GM18502 (cell line): ENCODE results near the gene TEDC1.

Source experiments
- ATAC-seq: cut with Tn5 transposase; IDR thresholded peaks from one replicate; pipeline ENCODE4 v1.9.1; 2021; ENCODE audit warnings: mild to moderate bottlenecking; ENCODE audit not compliant: unreplicated experiment, poor library complexity

The TEDC1 gene, protein sequence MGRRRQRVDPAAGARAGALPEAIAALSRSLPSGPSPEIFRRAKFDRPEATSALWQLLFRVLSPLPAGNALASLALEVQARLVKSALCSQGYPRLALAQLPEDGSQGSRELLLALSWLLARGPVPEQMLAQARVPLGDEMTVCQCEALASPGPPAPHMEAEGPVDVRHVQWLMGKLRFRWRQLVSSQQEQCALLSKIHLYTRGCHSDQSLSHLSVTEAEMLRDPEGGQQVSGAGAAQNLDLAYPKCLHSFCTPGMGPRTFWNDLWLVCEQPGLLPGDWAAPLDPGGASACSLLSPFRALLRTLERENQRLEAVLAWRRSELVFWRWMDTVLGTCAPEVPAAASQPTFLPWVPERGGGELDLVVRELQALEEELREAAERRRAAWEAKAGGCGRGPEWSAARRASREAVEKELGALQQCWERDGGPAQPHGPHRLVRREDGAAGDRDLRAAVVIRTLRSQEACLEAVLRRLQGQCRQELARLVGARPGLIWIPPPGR

DNA sequence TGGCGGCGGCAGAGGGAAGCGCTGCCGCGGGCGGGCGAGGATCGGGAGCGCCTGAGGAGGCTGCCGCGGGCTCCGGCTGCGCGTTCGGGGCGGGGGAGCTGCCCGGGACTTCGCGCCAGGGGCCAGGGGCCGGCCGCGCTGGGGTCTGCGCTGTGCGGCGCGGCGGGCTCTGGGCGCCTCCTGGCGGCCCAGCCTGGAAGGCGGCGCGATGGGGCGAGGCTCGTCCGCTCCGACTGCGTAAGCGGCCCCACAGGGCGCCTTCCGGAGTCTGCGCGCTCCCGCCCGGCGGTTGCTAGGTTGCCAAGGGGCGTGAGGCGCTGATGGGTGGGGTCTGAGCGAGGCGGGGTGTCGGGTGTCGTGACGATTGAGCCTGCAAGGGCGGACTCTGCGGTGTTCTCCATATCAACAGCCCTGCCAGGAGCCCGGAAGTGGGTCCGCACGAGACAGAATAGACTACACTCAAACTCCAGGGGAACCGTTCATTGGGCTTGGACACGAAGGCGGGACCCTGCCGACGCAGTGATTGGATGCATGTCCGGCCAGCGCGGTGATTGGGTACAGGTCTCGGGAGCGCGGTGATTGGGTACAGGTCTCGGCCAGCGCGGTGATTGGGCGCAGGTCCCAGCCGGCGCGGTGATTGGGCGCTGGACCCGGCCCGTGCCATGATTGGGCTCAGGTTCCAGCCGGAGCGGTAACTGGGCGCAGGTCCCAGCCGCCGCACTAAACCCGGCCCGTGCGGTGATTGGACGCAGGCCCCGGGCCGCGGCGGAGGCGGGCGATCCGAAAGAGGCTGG is at the start of gene TEDC1:
Gene TEDC1, plus strand, starts transcription at position 675 of the 794 bp plus-strand sequence. CDS start 130 bp downstream, outside the sequence.
- ATAC-seq = peak; percentile 74

DNA sequence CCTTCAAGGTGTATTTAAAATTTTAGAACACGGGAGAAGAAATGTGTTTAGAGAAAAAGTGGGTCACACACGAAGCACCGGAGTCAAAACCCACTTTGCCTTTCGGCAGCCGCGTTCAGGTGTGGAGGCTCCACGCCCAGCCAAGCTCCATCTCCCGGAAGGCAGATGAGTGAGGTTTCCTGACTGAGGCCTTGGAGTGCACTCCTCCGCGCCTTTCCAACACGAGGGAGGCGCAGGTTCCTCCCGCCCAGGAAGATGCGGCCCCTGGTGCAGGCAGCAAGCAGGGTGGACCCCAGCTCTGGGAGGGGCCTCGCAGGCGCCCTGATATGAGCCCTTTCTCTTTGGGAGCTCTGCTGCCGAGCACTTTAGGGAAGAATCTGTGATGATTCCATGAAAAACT is 48.9 kb upstream of the TEDC1 start:
- ATAC-seq = no peak

DNA sequence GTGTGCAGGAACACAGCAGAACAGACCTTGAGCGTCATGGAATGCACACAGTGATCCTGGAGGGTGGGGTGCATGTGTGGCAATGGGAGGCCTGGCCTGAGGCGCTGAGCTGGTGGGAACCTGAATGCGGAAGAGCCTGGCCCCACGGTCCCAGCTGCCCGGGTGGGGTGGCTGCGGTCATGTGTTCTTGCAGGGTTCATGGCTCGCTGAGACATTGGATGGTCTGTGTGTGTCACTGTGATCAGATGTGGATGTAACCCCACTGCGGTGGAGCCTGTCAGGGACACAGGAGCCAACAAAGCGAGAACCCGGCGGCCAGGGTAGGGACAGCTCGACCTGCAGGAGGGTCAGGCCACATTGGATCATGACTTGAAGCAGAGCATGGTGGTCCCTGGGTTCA is 48.2 kb upstream of the TEDC1 start:
- no peak for ATAC-seq

DNA sequence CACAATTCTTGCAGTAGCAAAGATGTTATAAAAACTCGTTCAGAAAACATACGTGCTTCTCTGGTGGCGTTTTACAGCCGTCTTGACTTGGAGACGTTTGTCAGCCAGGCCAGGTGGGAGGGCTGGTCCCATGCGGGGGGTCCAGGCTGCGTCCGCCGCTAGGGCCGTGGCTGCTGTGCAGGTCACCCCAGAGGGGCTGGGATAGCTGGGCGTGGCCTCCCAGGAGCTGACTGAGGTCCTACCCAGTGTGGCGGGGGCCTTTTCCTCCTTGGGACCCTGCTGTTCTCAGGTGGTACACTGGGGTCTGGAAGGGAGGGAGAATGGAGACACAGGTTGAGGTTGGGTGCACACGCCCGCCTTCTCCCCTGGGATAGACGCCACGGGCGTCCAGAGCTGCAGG is 46.2 kb upstream of the TEDC1 start:
- ATAC-seq = no peak

DNA sequence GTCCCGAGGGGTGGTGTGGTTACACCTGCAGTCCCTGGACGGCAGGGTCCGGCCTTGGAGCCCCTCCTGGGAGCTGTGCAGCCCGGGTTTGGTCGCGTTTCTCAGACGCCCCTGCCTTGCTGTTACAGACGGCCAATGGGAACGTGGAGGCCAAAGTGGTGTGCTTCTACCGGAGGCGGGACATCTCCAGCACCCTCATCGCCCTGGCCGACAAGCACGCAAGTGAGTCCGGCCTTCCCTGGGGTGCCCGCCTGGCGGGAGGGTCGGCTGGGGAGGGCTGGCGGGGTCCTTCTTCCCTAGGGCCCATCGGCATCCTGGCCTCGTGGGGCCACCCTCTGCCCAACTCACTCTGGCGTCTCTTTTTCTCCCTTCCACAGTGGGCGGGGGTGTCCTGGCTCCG is 45.8 kb upstream of the TEDC1 start:
- ATAC-seq = no peak

DNA sequence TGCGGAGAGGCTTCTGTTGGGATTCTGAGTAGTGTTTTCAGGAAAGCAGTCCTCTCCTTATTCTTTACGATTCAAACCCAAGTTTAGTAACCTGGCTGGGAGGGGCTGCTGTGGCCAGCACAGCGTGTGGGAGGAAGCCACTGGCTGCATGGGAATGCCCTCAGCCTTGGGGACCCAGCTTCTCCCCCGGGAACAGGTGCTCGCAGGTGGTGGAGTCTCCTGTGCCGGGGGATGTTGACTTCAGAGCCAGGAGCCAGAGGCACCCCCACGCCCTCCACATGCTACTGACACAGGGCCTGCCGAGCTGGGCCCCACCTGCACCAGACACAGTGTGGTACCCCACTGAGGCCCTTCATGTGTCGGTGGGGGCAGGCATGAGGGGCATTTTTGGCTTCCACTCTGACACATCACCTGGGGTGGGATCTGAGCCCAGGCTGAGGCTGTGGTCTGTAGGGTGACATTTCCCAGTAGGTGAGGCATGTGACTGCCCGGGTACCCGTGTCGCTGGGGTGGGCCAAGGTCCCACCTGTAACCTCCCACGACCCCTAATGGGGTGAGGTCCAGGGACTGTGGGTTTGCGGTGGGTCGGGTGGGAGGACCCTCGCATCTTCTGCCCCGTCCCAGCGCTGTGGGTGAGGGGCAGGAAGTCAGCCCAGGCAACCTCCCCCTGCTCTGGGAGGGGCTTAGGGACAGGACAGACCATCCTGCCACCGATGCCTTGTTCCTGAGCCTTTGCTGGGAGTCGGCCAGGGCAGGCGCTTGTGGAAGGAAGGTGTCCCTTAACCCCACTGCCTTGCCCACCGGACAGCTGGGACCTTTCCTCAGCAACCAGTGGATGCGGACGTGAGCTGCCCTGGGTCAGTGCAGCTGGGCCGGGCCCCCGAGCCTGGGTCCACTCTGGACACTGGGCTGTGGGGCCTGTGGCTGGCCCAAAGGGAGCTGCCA is 44.9 kb upstream of the TEDC1 start:
- no peak for ATAC-seq

DNA sequence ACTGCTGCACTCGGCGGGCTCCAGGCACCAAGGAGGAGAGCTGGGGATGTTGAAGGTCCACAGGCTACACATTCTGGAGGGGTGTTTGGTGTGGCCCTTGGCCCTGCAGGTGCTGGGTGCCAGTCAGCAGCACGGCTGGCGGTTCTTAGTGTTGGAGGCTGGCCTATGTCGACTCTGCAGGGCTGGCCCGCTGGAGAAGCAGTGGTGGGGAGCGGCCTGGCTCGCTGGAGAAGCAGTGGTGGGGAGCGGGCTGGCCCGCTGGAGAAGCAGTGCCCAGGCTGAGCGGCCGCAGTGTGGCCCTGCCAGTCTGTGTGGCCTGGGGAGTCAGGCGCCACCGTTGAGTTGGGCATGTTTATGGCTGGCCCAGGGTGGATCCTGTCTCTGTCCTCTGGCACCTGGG is 44.1 kb upstream of the TEDC1 start:
- ATAC-seq = no peak

DNA sequence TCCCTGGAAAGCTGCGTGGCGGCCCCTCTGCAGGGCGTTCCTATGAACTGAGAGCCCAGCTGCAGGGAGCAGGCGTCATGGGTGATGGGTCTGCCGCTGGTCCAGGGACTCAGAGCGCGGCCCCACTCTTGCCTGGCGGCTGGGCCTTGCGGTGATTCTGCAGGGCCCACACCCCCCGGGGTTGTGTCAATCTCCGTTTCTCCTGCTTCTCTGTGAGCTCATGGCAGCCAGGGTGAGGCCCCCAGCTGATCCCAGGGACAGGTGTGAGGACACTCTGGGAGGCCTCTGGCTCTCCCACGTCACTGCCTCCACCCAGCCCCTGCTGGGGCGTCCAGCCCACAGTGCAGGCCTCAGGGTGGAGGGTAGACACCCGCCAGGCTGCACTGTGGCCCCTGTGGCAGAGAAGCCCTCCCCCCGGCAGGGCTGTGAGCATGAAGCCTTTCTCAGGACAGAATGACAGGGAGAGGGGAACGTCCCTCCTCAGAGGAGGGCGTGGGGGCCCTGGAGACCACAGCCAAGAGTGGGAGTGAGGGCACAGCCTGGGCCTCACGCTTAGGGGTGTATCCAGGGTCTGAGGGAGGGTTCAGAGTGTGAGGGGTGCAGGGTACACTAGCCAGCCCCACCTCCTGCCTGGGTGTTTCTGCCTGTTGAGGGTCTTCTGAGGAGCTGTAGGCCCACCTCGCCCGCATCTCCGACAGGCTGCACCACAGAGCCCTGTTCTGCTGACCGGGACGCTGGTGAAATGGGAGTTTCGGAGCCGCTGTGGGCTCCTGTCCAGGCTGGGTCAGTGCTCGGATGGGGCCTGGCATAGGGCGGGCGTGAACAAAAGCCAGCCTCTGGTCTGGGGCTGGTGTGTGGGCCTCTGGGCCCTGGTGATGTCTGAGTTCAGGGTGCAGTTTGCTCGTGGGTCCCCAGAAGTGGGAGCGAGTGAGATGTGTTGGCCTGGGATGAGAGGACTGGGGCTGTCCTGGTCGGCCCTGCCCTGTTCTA is 43.1 kb upstream of the TEDC1 start:
- ATAC-seq = no peak

DNA sequence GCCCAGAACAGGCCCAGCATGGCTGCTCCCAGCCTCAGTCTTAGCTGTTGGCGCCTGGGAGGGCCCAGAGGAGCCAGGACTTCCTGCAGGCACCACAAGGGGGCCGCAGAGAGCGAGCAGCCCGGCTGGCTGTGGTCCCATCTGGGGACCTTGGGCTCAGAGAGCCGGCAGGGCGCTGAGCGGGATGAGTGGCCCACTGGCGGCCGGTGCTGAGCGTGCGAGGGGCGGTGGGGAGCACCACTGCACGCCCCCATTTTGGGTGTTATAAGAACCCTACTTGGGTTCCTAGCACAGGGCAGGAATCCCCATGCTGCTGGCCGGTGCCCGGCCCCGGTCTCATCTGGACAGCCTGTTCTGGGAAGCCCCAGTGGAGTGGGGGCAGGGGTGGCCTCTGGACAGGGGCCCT is 42.3 kb upstream of the TEDC1 start:
- no peak for ATAC-seq

DNA sequence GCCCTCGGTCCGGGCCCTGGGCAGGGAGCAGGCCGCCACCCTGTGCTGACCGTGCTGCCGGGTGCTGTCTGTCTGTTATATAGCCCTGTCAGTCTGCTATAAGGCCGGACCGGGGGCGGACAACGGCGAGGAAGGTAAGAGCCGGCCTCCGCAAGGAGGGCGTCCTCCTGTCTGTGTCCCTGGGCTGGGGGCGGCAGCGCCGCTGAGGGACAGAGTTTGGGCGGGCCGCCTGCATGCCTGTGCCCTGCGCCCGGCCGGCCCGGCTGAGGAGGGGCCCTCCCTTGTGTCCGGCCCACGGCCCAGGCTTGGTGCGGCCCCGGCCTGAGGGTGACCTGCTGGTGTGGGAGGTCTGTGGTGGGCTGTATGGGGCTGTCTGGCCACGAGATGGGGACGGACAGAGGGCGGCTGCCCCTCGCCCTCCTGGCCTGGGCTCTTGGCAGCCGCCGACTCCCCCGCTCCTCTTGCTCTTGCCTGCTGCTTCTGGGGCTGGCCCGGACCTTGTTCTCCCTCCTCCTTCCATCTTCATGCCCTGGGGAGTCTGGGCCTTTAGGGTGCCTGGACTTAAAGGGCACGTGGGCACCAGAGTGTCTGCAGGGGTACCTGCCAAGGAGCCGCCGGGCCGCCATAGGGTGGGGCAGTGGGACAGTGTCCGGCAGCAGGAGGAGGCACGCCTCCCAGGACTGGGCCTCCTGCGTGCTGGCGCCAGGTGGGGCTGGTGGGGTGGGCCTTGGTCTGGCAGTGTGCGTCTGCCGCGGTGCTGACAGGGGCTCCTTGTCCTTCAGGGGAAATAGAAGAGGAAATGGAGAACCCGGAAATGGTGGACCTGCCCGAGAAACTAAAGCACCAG is 41.5 kb upstream of the TEDC1 start:
- ATAC-seq = no peak

DNA sequence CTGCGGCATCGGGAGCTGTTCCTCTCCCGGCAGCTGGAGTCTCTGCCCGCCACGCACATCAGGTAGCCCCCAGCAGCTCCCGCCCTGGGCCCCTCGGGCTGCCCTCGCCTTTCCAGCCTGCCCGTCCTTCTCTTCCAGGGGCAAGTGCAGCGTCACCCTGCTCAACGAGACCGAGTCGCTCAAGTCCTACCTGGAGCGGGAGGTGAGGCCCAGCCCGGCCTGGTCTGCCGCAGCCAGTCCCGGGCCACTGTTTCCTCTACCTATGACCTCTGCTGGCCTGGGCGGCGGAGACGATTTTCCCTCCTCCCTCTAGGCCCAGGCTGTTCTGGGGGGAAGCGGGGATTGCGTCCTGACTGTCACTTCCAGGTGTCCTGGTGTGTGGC is 40.9 kb upstream of the TEDC1 start:
- no peak for ATAC-seq

DNA sequence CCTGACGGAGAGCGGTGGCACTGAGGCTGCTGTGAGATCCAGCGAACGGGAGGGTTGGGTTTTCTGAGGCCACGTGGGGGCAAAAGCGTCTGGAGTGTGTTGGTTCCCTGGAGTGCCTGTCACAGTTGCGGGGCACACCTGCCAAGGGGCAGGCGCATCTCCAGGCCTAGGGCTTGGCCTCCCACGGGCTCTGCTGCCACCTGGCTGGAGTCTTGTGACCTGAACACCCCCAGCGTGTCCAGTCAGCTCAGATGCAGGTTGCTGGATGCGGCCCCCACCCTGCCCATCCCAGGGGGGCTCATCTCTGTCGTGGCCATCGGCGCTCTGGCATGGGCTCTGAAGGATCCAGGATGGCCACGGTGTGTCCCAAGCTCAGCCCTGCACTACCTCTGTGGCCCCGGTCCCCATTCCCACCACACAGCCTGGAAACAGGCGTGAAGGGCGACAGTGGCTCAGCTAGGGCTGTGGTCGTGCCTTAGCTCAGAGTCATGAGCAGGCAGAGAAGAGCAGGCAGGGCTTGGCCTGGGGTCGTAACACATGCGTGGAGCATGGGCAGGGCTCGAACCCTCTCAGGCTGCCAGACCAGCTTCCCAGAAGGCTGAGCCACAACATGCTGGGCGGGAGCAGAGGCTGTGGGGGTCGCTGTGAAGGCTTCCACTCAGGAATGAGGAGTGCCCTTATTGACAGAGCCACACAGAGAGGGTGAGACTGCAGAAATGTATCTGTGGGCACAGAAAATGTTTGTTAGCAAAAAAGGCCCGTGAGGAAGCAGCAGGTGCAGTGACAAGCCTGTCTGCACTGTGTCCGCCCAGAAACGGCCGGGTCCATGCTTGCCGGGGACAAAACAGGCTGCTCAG is 40.0 kb upstream of the TEDC1 start:
- ATAC-seq = no peak

DNA sequence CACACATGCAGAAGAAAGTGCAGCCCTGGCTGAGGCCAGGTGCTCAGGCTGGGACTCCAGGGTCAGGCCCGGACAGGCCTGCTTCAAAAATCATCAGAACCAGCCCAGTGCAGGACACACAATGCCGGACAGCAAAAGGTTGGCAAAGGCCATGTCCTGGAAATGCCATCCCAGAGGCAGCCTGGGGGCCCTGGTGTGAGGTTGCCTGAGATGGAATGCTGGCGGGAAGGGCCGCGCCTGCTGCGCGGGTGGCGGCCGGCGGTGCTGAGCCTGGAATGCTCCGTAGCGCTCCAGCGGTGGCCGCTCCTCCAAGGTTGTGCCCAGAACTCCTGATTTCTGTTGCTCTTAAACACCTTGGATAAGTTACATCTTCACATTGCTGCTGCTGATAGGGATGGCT is 38.1 kb upstream of the TEDC1 start:
- no peak for ATAC-seq

DNA sequence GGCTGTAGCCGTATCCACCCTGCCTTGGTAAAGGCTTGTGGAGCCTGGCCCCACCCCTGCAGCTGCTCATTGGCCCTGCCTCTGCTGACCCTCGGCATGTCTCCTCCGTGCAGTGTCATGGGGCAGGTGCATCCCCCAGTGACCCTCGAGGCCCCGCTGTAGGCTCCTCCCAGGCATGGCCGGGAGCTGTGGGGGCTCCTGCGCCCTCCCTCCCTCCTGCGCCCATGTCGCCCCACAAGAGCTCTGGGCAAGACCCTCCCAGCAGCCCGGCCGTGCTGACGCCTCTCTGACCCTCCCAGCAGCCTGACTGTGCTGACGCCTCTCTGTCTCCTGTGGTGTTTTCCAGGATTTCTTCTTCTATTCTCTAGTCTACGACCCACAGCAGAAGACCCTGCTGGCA is 37.2 kb upstream of the TEDC1 start:
- no peak for ATAC-seq

DNA sequence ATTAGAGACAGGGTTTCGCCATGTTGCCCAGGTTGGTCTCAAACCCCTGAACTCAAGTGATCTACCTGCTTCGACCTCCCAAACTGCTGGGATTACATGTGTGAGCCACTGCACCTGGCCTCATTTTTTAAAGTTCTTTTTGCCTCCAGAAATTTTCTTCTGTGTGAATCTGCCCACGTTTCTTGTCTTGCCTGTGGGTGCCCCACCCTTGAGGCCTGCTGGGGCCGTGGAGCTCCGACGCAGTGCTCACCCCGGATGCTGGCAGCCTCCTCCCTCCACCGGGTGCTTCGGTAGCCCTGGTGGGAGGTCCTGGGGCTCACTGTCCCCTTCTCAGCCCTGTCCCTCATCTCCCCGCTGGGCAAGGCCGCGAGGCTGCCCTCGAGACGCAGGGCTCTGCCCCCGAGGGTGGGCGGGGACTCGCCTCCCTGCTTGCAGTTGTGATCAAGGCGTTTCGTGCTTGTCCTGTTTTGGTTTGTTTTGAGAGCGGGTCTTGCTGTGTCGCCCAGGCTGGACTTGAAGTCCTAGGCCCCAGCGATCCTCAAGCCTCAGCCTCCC is 35.9 kb upstream of the TEDC1 start:
- no peak for ATAC-seq

DNA sequence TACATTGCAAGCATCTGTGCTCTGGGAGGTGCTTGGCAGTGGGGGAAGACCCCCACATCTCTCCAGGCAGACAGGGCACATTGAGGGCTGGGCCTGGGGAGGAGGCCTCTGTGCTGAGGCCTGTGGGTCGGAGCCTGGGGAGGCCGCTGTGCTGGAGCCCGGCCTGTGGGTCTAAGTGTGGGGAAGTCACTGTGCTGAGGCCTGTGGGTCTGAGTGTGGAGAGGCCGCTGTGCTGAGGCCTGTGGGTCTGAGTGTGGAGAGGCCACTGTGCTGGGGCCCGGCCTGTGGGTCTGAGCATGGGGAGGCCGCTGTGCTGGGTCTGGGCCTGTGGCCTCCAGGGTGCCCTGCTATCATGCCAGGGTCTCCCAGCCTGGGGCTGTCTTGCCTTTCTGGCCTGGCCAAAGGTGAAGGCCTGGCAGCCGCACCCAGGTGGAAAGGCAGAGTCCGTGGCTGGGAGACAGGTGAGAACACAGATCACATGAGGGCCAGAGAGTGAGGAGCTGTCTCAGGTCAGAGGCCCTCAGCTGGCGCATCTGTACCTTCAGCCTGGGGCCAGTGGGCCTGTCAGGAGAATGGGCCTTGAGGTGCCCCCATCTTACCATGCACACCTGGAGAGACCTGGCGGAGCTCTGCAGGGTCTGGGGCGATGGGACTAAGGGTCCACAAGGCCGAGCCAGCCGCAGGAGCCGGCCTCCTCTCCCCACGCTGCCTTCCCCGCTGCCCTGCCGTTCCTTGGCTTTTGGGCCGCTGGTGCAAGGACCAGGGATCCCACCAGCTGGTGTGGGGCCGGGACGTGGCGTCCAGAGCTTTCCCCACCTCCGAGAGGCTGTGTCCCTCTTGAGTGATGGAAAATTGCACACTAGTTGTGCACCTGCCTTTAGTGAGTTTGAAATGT is 35.0 kb upstream of the TEDC1 start:
- ATAC-seq = no peak
